Measurements from ENCODE around the gene TRIO. TPM values are rescaled to one million over a fixed set of nuclear protein-coding genes. Genes with fewer than 3 reads are reported as not detected.

Gene TRIO
- total and polyA plus RNA-seq, 2 donors (not counting 1 experiment from before 2014, with no cell fraction given): 134 to 281 TPM

DNA sequence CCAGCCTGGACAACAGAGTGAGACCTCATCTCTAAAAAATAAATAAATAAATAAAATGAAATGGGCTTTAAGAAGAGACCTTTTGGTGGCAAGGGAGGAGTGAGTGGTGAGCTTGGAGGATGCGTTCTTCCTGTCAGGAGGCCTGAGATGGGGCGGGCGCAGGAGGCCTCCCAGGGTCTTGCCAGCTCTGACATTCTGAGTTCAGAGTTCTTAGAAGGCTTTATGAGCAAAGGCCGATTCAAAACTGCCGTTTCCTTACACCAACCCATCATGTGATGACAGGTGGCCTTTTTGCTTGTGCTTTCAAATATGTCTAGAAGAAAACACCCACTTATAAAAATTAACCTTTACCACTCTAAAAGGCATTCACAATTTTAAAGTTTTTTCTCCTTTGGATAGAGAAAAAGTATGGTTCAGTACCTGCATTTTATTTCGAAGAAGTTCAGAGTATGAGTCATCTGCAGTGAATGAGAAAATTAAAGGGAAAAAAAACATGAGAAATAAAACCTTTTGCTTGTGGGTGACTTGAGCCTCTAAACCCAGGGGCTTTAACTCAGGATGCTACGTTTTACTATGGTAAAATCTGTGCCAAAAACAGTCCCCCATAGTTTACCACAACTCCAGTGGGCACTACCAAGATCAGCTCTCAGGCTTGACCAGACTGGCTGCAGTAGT is 281.0 kb downstream of the TRIO start:
- H3K36me3 ChIP-seq (ENCODE audit: control insufficient read depth, insufficient read depth, low read length): peaks cover 35% of the 10 kb centered on the region
- no peak overlapping the region for H2AFZ ChIP-seq (ENCODE audit: low read length)
- TF ChIP-seq EZH2 (IDR thresholded peaks at IDR 0.05; ENCODE audit: low read length, missing control alignments): no peak
- TF ChIP-seq, protein P1, sequence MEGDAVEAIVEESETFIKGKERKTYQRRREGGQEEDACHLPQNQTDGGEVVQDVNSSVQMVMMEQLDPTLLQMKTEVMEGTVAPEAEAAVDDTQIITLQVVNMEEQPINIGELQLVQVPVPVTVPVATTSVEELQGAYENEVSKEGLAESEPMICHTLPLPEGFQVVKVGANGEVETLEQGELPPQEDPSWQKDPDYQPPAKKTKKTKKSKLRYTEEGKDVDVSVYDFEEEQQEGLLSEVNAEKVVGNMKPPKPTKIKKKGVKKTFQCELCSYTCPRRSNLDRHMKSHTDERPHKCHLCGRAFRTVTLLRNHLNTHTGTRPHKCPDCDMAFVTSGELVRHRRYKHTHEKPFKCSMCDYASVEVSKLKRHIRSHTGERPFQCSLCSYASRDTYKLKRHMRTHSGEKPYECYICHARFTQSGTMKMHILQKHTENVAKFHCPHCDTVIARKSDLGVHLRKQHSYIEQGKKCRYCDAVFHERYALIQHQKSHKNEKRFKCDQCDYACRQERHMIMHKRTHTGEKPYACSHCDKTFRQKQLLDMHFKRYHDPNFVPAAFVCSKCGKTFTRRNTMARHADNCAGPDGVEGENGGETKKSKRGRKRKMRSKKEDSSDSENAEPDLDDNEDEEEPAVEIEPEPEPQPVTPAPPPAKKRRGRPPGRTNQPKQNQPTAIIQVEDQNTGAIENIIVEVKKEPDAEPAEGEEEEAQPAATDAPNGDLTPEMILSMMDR (conservative IDR thresholded peaks at IDR 0.05 in 1 of 2, IDR thresholded peaks at IDR 0.05 in 1 of 2; ENCODE audit: low read depth in 1 of 2, low read length in 2 of 2): no peak
- no peaks in the 10 kb centered on the region for H4K20me1 ChIP-seq (ENCODE audit: control insufficient read depth, extremely low read depth, insufficient read depth, low read length)
- H3K9ac ChIP-seq (ENCODE audit: insufficient read depth, low read length): no peak overlapping the region
- H3K9me3 ChIP-seq (ENCODE audit: control insufficient read depth, insufficient read depth, low read depth, low read length): no peaks in the 10 kb centered on the region
- H3K4me1 ChIP-seq (ENCODE audit: control insufficient read depth, extremely low read depth, insufficient read depth, low read length): no peaks in the 10 kb centered on the region
- no peak overlapping the region for H3K4me3 ChIP-seq (replicated peaks in 1 of 4; ENCODE audit: control extremely low read depth in 1 of 4, insufficient read depth in 1 of 4, low read depth in 3 of 4, low read length in 4 of 4)
- H3K79me2 ChIP-seq (ENCODE audit: control insufficient read depth, insufficient read depth, low read length): peaks cover 43% of the 10 kb centered on the region
- DNase-seq (ENCODE audit: low read depth in 2 of 2): peak in 1 of 2 donors; percentile 42
- no peak overlapping the region for H3K4me2 ChIP-seq (ENCODE audit: extremely low read depth, insufficient read depth, low read length)
- H3K27ac ChIP-seq (ENCODE audit: insufficient read depth, low read length): no peak overlapping the region
- no peaks in the 10 kb centered on the region for H3K27me3 ChIP-seq (ENCODE audit: control insufficient read depth, insufficient read depth, low read length)

GRCh38 chr5:14425559-14425958 is 282.4 kb downstream of the TRIO start:
- Histone ChIP-seq H3K4me3 (replicated peaks in 1 of 4; ENCODE audit: control extremely low read depth in 1 of 4, insufficient read depth in 1 of 4, low read depth in 3 of 4, low read length in 4 of 4) (no peak overlapping the region), H3K9ac (ENCODE audit: insufficient read depth, low read length) (no peak overlapping the region), H3K4me1 (ENCODE audit: control insufficient read depth, extremely low read depth, insufficient read depth, low read length) (no peaks in the 10 kb centered on the region), H3K79me2 (ENCODE audit: control insufficient read depth, insufficient read depth, low read length) (peaks cover 40% of the 10 kb centered on the region), H3K27me3 (ENCODE audit: control insufficient read depth, insufficient read depth, low read length) (no peaks in the 10 kb centered on the region), H4K20me1 (ENCODE audit: control insufficient read depth, extremely low read depth, insufficient read depth, low read length) (no peaks in the 10 kb centered on the region), H3K9me3 (ENCODE audit: control insufficient read depth, insufficient read depth, low read depth, low read length) (no peaks in the 10 kb centered on the region), H3K36me3 (ENCODE audit: control insufficient read depth, insufficient read depth, low read length) (peaks cover 27% of the 10 kb centered on the region), H2AFZ (ENCODE audit: low read length) (no peak overlapping the region), H3K27ac (ENCODE audit: insufficient read depth, low read length) (no peak overlapping the region), H3K4me2 (ENCODE audit: extremely low read depth, insufficient read depth, low read length) (no peak overlapping the region)
- DNase-seq (ENCODE audit: low read depth in 2 of 2): no peak
- no peak for TF ChIP-seq EZH2 (IDR thresholded peaks at IDR 0.05; ENCODE audit: low read length, missing control alignments)
- TF ChIP-seq, protein P1 (conservative IDR thresholded peaks at IDR 0.05 in 1 of 2, IDR thresholded peaks at IDR 0.05 in 1 of 2; ENCODE audit: low read depth in 1 of 2, low read length in 2 of 2): no peak

- Histone ChIP-seq H3K9ac (ENCODE audit: insufficient read depth, low read length) (no peak overlapping the region), H3K27me3 (ENCODE audit: control insufficient read depth, insufficient read depth, low read length) (no peaks in the 10 kb centered on the region), H3K9me3 (ENCODE audit: control insufficient read depth, insufficient read depth, low read depth, low read length) (no peaks in the 10 kb centered on the region), H3K79me2 (ENCODE audit: control insufficient read depth, insufficient read depth, low read length) (peaks cover 40% of the 10 kb centered on the region), H3K4me1 (ENCODE audit: control insufficient read depth, extremely low read depth, insufficient read depth, low read length) (no peaks in the 10 kb centered on the region), H2AFZ (ENCODE audit: low read length) (no peak overlapping the region), H3K4me3 (replicated peaks in 1 of 4; ENCODE audit: control extremely low read depth in 1 of 4, insufficient read depth in 1 of 4, low read depth in 3 of 4, low read length in 4 of 4) (no peak overlapping the region), H3K27ac (ENCODE audit: insufficient read depth, low read length) (no peak overlapping the region), H3K36me3 (ENCODE audit: control insufficient read depth, insufficient read depth, low read length) (peaks cover 25% of the 10 kb centered on the region), H3K4me2 (ENCODE audit: extremely low read depth, insufficient read depth, low read length) (no peak overlapping the region), H4K20me1 (ENCODE audit: control insufficient read depth, extremely low read depth, insufficient read depth, low read length) (no peaks in the 10 kb centered on the region)
- TF ChIP-seq, protein P1 (conservative IDR thresholded peaks at IDR 0.05 in 1 of 2, IDR thresholded peaks at IDR 0.05 in 1 of 2; ENCODE audit: low read depth in 1 of 2, low read length in 2 of 2): no peak
- no peak for TF ChIP-seq EZH2 (IDR thresholded peaks at IDR 0.05; ENCODE audit: low read length, missing control alignments)
- DNase-seq (ENCODE audit: low read depth in 2 of 2): no peak
Observed at GRCh38 chr5:14426521-14426920, 283.4 kb downstream of the TRIO start.
